HG03139 (cell line): ENCODE results near the gene ABLIM2.

ENCODE experiments used
- ATAC-seq: cut with Tn5 transposase; IDR thresholded peaks from one replicate; pipeline ENCODE4 v1.9.1; 2021; ENCODE audit not compliant: unreplicated experiment

The ABLIM2 gene

DNA sequence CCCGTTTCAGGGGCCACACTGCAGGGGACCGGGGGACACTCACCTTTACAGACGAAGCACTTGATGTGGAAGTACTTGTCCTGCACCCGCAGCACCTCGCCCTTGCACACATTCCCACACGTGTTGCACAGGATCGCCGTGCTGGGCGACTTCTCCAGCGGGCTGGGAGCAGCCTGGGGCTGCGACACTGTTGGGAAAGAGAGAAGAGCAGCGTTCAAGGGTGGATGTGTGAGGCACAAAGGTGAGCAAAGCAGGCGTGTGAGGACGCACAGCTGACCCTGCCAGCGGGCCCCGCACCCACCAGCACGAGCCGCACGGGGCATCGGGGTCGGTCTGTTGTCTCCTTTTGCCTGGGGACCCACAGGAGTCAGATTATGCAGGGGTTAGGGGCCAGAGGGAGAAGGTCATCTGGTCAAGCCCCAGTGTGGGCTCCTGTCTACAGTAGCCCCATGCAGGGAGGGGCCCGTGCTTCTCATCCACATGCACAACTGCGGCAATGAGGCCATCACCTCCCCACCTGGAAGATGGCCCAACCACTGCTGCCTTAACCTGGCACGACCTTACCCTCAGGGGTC lies 52.1 kb downstream of the ABLIM2 start:
- ATAC-seq = no peak

DNA sequence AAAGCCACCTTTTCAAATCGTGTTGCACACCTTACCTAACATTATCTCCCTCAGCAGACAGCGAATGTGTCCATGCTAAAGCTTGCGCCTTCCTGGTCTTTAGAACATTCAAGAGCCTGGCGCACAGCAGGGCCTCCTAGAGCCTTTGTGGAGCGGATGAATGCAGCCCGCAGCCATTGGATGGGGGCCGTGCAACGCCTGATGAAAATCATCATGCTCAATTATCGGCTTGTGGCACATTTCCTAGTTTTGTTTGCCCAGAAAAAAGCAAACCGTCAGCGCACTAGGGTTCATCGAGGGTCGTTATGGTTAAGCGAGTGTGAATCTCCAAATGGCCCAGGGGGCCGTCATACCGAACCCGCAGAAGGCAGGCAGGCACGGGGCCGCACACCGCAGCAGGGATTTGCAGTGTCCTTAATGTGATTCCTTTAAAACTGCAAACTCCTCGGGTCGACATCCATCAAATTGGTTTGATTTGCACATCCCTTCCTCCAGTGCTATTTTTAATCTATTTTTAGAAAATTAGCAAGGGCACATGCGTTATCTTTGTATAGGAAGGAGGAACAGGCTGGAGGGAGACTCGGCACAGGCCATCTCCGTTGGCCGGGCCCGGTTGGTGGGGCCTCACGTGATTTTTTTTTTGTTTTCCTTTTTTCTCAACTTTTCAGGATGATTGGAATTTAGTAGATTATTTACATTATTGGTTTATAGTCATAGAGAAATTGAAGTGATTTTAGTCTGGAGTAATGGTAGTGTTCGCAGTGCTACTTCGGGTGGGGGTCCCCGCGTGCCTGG lies 53.1 kb downstream of the ABLIM2 start:
- no peak for ATAC-seq

DNA sequence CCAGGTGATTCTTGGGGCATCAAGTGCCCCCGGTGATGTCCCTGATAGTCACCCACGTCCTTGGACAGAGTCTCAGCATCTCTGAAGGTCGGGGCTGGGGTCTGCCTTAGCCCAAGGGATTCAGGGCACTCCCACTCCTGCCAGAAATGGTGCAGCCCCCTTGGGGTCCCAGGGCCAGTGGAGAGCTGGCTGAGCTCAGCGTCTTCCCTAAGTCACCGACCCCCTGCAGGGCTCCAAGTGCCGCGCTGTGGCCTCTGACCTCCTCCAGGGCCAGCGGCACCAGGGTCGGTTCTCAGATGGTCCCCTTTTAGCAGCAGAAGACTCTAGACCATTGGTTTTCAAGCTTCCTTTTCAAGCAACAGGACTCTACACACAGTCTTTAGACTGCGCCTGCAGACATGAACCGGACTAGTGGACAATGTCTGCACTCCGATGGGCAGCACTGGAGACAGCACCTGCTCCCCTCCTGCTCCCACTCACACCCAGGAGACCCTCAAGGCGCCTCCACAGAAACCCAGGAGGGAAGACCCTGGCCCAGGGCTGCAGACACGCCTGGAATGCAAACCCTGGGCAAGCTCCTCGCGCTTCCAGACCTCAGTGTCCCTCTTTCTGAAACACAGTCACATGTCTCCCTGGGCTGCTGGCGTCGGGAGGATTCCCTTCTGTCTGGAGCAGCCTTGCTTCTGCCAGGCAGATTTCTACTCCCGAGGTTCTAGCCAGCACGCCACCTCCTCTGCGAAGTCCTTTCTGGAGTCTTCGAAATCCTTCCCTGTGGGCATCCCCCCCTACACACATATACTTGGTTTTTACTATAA lies 53.9 kb downstream of the ABLIM2 start:
- no peak for ATAC-seq

DNA sequence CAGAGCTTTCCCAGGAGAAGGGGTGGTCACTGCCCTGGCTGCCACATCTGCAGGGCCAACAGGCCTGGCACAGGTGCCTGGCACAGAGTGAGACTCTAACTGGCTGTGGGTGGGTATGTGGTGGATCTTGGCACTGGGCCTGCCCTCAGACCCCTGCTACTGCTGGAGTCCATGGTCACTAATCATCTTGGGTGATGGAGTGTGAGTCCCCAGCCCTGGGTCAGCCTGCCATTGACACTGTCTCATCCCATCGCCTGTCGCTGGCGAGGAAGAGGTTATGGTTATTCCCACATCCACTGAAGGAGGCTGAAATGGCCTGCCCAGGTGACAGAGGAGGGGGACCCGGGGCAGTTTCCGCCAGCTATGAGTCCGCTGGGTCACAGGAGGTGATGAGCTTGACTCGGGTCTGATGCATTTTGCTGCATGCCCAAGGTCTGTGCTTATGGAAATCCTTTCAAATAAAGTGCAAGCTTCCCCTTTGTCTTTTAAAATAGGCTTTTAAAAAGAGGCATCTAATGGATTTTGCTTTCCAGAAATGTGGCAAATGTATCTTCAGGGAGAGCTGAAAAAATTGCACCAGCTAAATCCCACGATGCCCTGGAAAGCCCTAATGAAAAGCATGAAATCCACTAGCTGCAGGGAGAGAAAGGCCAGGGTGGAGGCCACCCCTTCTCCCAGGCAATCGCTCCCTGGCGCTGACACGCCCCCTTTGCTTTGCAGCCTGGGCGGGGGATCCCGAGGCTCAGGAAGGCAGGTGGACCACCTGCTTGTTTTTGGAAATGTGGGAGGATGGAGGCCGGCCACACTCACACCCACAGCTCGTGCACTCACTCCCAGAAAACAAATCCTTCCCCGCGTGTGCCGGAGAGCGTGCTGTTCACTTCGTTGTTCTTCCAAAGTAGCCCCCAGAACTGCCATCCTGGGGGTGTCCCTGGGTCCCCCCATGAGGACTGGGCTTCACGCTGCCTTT lies 54.9 kb downstream of the ABLIM2 start:
- no peak for ATAC-seq

DNA sequence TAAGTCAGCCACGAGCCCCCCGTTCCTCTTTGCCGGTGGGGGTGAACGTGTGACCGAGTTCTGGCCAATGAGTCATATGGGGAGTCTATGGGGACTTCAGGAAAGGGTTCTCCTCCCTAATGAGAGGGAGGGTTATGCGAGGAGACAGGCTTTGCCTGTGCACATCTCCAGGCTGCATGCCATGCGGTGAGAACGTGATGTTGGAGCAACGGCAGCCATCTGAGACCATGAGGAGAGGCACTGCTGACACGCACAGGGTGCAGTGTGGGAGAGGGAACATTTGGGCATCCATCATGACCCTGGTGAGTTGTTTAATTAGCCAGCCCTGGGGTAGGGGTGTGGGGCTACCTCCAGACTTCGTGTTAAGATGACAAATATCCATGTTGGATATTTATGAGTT lies 55.8 kb downstream of the ABLIM2 start:
- ATAC-seq = no peak

DNA sequence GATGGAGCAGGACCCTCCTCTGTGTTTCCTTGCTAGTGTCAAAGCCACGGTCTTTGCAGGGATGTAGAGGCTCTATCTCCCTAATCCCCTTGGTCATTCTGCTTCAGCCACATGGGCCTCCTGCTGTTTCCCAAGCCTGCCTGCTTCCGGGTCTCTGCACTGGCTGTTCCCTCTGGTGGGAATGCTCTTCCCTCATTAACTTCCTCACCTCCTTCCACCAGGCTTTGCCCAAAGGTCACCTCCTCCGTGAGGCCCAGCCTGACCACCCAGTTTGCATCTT lies 56.6 kb downstream of the ABLIM2 start:
- ATAC-seq = no peak

DNA sequence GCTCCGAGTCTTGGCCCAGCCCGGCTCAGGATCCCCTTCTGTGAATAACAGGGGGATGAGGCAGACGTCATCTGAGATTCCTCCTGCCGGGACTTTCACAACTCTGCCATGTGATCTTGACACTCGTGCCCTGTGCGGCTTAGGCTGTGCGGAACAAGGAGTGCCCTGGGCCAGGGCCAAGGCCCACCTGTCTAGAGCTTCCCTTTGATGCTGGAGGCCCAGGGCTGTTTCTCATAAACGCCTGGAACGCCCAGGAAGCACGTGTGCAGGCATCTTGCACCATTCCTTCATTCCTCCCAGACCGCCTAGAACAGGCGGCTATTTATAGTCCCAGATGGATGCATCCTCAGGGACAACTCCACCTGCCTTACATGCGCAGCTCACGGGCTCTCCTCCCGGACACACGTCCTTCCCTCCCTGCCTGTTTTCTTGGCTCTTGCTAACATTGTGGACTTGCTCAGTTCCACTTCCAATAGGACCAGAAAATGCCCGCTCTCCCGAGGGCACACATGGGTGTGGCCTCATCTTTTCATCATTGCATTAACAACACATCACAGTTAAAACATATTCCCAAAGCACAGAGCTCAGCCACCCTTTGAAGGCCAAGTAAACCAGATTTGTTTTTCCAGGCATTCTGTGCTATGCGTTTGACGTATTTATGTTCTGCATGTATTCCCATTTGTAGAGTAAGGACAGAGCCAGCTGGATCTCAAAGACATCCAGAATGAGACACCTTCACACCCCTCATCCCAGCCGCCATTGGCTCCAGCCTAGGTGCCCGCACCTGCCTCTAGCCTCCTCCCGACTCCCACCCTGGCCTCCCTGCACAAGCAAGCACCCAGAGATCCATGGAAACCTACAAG lies 57.2 kb downstream of the ABLIM2 start:
- ATAC-seq = no peak

DNA sequence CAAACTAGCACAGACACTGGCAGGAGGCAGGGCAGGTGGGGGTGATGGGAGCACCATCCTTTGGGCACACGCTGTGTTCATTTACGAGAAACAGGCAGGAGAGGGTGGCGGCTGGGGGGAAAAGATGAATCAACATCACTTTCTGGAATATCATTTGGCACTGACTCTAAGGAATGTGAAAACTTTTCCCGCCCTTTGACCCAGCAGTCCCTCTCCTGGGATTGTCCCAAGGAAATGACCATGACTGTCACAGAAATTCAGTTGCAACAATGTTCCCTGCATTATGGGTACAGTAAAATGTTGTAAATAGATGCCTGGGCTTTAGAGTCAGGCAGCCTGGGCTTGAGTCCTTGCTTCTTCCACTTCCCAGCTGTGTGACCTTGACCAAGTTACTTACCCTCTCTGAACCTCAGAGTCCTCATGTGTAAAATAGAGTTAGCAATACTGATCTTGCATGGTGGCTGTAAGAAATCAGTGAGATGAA lies 58.6 kb downstream of the ABLIM2 start:
- ATAC-seq = no peak

DNA sequence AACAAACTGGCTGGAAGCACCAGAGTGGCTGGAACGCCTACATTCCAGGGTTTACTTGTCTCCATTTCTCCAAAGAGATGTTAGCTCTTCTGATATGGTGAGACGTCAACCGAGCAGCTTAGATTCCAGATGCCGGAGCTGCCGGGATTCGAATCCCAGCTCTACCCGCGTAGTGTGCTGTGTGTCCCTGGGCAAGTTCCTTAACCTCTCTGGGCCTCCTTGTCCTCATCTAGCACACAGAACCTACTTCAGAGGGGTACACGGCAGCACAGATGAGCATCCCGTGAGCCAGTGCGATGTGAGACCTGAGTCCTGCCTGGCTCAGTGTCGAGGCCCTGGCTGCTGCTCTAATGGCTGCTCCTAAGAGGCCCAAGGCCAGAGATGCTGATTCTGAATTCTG lies 60.1 kb downstream of the ABLIM2 start:
- no peak for ATAC-seq

DNA sequence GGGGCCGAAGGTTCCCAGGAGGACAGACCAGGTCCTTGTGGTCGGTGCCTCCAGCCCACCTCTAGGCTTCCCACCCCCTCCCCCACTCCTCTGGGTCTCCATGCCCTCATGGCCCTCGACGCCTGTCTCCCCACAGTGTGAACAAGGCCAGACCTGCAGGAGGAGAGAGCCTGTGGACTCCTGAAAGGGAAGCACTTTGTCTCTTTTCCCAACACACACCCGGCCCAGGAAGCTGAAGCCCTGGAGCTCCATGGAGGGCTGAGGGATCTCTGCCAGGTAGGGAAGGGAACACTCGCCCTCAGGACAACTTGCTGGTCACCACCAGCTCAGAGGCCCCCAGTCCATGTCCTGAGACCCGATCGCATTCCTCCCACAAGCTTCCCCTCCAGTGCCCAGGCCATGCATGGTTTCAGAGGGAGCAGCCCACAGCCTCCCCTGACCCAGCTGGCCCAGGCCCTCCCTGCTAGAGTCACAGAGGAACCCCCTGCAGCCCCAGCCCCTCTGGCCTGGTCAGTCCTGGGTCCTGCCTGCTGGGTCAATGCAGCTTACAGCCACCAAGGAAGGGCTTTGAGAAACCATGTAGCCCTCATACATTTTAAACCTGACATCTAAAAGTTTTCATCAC lies 60.8 kb downstream of the ABLIM2 start:
- no peak for ATAC-seq

DNA sequence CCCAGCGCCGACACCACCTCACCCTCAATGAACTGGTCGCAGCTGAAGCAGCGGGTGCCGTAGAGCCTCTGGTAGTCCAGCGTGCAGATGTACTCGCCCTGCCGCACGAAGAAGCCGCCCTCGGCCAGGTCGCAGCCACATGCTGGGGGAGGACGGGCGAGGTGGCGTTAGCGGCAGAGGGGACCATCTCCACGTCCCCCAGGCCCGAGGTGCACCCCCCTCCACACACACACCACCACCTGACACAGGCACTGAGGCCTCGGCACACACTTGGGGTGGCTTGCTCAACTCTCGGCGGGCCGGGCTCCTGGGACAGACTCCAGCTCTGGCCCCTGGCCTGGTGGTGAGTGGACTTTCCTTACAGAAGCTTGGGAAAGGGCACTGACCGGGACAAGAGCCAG lies 61.5 kb downstream of the ABLIM2 start:
- ATAC-seq = no peak

DNA sequence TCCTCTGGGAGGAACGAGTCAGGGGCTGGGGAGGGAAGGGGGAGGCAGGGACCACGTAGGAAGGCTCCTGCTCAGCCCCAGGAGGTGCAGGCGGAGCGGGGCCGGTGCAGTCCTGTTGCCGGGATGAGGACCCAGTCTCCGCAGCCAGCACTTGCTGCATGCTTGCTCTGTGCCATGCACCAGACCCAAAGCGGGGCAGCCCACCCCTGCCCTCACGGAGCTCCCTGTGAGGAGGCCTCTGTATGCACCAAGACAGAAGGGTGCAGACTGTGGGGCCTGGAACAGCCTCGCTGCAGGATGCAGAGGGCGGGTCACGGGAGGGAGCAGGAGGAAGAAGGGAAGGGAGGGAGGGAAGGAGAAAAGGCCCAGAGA lies 61.9 kb downstream of the ABLIM2 start:
- no peak for ATAC-seq

DNA sequence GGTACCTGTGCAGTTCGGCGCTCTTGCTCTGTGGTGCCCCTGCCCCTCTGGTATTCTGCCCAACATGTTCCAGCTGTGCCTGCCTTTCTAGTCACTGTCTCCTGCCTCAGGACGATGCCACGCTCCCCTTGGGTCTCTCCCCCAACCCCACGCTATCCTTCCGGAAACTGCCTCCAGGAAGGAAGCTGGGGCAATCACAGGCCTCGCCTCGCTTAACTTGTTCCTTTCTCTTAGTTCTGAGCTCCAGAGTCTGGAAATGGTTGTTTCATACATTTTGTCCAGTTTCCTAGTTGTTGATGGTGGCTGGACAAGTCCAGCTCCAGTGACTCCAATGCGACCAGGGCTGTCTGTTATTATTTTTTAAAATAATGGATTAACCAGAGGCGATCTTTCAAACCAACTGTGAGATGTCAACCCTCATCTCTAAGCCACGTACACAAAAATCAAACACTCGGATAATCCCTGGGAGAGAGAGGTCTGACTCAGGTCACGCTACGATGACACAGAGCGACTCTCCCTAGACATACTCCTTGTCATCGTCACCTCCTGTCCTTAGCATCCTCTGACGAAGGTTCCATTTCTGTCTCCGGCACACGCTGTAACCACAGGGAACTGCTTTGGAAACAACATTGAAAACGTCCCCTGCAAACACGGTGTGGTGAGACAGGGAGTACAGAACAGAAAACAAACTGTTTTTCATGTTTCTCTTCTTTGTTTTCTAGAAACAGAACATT lies 62.5 kb downstream of the ABLIM2 start:
- ATAC-seq = no peak

DNA sequence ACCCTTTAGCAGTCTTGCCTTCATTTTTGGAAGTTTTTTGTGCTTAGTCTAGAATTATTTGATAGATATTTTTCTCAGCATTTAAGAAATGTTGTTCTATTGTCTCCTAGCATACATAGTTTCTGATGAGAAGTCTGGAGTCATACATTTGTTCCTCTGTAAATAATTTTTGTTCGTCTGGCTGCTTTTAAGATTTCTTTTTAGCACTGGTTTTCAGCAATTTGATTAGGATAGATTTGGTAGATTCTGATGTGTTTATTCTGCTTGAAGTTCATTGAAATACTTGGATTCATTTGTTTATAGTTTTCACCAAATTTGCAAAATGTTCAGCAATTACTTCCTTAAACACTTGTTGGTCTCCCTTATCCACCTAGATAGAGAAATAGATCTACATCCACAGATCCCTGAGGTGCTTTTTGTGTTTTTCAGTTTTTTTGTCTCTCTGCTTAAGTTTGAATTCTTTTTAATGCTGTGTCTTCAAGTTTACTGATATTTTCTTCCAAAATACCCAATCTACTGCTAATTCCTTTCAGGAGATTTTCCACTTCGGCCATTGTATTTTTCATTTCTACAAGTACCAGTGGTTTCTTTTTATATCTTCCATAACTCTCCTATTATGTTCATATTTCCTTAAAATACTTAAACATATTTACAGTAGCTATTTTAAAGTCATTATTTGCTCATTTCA lies 64.9 kb downstream of the ABLIM2 start:
- no peak for ATAC-seq

DNA sequence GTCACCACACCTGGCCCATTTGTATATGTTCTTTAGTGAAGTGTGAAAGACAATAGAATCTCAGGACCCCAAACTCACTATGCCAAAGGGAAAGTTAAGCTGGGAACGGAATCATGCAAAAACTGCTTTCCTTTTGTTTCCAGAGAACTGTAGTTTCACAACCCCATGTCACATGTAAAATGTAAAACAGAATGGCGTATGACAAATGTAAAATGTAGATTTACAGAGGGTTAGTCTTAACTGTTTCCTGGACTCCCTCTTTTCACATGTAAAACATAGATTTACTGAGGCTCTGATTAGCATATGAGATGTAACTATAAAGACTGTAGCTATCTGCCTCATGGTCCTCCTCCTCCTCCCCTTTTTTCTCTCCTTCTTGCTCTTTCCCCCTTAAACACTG lies 66.3 kb downstream of the ABLIM2 start:
- ATAC-seq = no peak

DNA sequence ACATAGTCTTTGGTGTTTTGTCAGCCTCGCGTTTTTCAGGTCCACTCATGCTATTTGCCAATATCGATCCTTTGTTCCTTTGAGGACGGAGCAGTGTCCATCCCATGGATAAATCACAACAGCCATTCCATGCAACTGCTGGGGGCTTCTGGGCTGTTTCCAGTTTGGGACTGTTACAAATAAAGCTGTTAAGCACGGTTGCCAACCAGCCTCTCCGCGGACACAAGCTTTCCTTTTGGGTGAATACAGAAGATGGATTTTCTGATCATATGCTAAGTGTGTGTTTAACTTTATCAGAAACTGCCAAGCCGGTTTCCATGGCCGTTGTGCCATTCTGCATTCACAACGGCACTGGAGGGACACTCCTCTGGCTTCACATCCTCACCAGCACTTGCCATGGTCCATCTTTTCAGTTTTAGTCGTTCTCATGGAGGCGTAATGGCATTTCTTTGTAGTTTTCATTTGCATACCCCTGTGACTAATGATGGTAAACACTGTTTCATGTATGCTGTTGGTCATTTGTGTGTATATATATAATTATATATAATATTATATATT lies 67.8 kb downstream of the ABLIM2 start:
- ATAC-seq = no peak

DNA sequence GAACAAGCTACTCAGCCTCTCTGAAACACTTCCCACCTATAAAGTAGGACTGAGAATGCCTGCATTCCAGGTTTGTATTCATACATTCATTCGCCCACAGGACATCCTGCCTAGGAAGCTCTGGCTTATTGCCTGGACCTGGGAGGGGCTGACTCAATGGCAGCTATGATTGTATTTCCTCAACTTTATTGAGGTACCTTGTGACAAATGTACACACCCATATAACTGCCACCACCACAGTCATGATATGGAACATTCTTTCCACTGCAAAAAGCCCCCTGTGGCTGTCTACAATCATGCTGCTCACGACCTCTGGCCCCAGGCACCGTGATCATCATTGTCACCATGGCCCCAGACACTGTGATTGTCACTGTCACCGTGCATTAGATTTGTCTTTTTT lies 68.3 kb downstream of the ABLIM2 start:
- ATAC-seq = no peak

DNA sequence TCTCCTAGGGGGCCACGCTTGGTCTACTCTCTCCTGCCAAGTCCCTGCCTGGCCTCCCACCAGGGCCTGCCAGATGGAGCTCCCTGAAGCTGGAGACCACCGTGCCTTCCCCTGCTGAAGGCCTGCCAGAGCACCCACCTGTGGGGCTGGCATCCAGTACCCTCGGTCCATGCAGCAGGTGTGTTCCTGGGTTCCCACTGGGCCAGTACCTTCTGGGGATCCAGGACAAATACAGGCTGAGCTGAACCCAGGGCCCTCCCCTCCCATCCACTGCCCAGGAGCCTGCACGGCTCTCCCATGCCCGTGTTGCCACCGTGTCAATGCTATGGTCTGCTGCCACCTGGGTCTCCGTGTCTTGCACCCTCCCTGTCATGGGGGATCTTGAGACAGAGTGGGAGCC lies 68.8 kb downstream of the ABLIM2 start:
- ATAC-seq = no peak
